Thyroid gland (tissue), 4 donors: ENCODE measurements around the gene SP110. TPM values are rescaled to one million over a fixed set of nuclear protein-coding genes. Genes with fewer than 3 reads are reported as not detected.
"Not testable (repeated sequence)": the region's sequence is repeated elsewhere in the genome, so short reads cannot be mapped to it uniquely, and the experiment has no call there.

Source experiments
- DNase-seq, 2 donors: peaks; one replicate each; pipeline ENCODE4 v3.0.0-alpha.2; 2019
- H3K27ac ChIP-seq, 3 donors: fragments of 200-600 bp; sonication (generic); 1 replicate in 2 of 3; 2 replicates in 1 of 3; pipeline ENCODE4 v1.5.1; 2016 to 2019; ENCODE audit warnings: mild to moderate bottlenecking in 1 of 3, moderate library complexity in 1 of 3
- H3K27me3 ChIP-seq: fragments of 200-600 bp; sonication (generic); one replicate; pipeline ENCODE4 v1.5.1; 2019
- H3K36me3 ChIP-seq, 2 donors: fragments of 200-600 bp; sonication (generic); one replicate each; pipeline ENCODE4 v1.5.1; 2016 to 2019
- H3K4me1 ChIP-seq, 2 donors: fragments of 200-600 bp; sonication (generic); one replicate each; pipeline ENCODE4 v1.5.1; 2017 to 2019
- H3K4me3 ChIP-seq, 3 donors: fragments of 200-600 bp; sonication (generic); replicated peaks in 1 of 3; 1 replicate in 2 of 3; 2 replicates in 1 of 3; pipeline ENCODE4 v1.5.1; 2016; ENCODE audit warnings: mild to moderate bottlenecking in 1 of 3
- H3K9me3 ChIP-seq: fragments of 200-600 bp; sonication (generic); one replicate; pipeline ENCODE4 v1.5.1; 2017
- CTCF ChIP-seq, 6 experiments: fragments of 200-600 bp in 3 of 6; fragments of 450-650 bp in 3 of 6; sonication (generic) in 3 of 6; IDR thresholded peaks; one replicate each; pipeline ENCODE4 v1.5.1; 2016 to 2019; ENCODE audit warnings: antibody characterized with exemption in 6 of 6, mild to moderate bottlenecking in 2 of 6, inconsistent platforms in 1 of 6, moderate library complexity in 1 of 6
- POLR2A ChIP-seq, 2 donors: fragments of 450-650 bp; IDR thresholded peaks; one replicate each; pipeline ENCODE4 v1.6.1; 2017; ENCODE audit warnings: antibody characterized with exemption in 2 of 2, mild to moderate bottlenecking in 2 of 2, moderate library complexity in 1 of 2
- WGBS, 2 donors: methylation state at CpG; one replicate each; pipeline ENCODE4 v1.1.5; 2017; 5-methylcytosine and 5-hydroxymethylcytosine counted together
- intact Hi-C: fragments of 100-400 bp; cut with DNase I; formaldehyde crosslinking; loops from one replicate; pipeline ENCODE4 v1.15.1; 2023
- total RNA-seq, 4 donors: library from RNA; depleted of rRNA; stranded (reverse); fragments of >200 nt; gene quantifications; one replicate each; pipeline ENCODE4 v1.2.3, GENCODE V29; 2016

Gene SP110
- total RNA-seq, 4 donors from 2014 or later, result 17.7 to 66.2 (median 23.5) TPM

GRCh38 chr2:230266638-230267037, 46.9 kb upstream of the SP110 start:
- TF ChIP-seq POLR2A (IDR thresholded peaks at IDR 0.05), result no peak
- H3K27ac ChIP-seq, result no peak overlapping the region

GRCh38 chr2:230264945-230265344, 45.2 kb upstream of the SP110 start:
- H3K27ac ChIP-seq, intact Hi-C loops, H3K27me3 ChIP-seq, H3K36me3 ChIP-seq, DNase-seq, H3K9me3 ChIP-seq, H3K4me1 ChIP-seq, H3K4me3 ChIP-seq: not testable (repeated sequence)
- 56 to 64% methylated on average over 4 of the region's 4 CpGs for WGBS, 2 donors

More at GRCh38 chr2:230266638-230267037, 46.9 kb upstream of the SP110 start:
- intact Hi-C loops, result no loop called here
- Histone ChIP-seq H3K27me3 (no peaks in the 10 kb centered on the region), H3K4me1 (no peaks in the 10 kb centered on the region), H3K9me3 (no peaks in the 10 kb centered on the region), H3K36me3 (no peaks in the 10 kb centered on the region), H3K4me3 (no peak overlapping the region)
- WGBS, 2 donors, result 42 to 64% methylated on average over 4 of the region's 4 CpGs
- DNase-seq, result peak in 1 of 2 donors; percentile 7

GRCh38 chr2:230262246-230262645, 42.5 kb upstream of the SP110 start:
- Histone ChIP-seq H3K9me3 (no peaks in the 10 kb centered on the region), H3K27ac (no peak overlapping the region), H3K4me1 (no peaks in the 10 kb centered on the region), H3K27me3 (no peaks in the 10 kb centered on the region), H3K36me3 (no peaks in the 10 kb centered on the region), H3K4me3 (no peak overlapping the region)
- intact Hi-C loops, result no loop called here
- TF ChIP-seq CTCF (IDR thresholded peaks at IDR 0.05) (no peak), POLR2A (IDR thresholded peaks at IDR 0.05) (no peak)
- DNase-seq, result no peak
- 86 to 90% methylated on average over 5 of the region's 5 CpGs for WGBS, 2 donors

GRCh38 chr2:230258483-230258882, 38.7 kb upstream of the SP110 start:
- intact Hi-C loops, result no loop called here
- Histone ChIP-seq H3K27ac (no peak overlapping the region), H3K4me3 (no peak overlapping the region), H3K9me3 (no peaks in the 10 kb centered on the region), H3K36me3 (no peaks in the 10 kb centered on the region), H3K4me1 (no peaks in the 10 kb centered on the region), H3K27me3 (no peaks in the 10 kb centered on the region)
- TF ChIP-seq POLR2A (IDR thresholded peaks at IDR 0.05) (no peak), CTCF (IDR thresholded peaks at IDR 0.05) (no peak)
- DNase-seq, result no peak
- 72 to 82% methylated on average over 4 of the region's 4 CpGs for WGBS, 2 donors

GRCh38 chr2:230256733-230257332, 37.0 kb upstream of the SP110 start:
- TF ChIP-seq POLR2A (IDR thresholded peaks at IDR 0.05) (no peak), CTCF (IDR thresholded peaks at IDR 0.05) (no peak)
- intact Hi-C loops, result no loop called here
- H3K27ac ChIP-seq, result no peak overlapping the region
- H3K36me3 ChIP-seq, result no peaks in the 10 kb centered on the region
- no peak overlapping the region for H3K4me3 ChIP-seq
- no peaks in the 10 kb centered on the region for H3K27me3 ChIP-seq
- H3K4me1 ChIP-seq, result no peaks in the 10 kb centered on the region
- no peak for DNase-seq
- 88 to 94% methylated on average over 3 of the region's 3 CpGs for WGBS, 2 donors
- H3K9me3 ChIP-seq, result no peaks in the 10 kb centered on the region

GRCh38 chr2:230254152-230254881, 34.5 kb upstream of the SP110 start:
- TF ChIP-seq CTCF (IDR thresholded peaks at IDR 0.05), result no peak
- TF ChIP-seq POLR2A (IDR thresholded peaks at IDR 0.05), result no peak
- Histone ChIP-seq H3K4me3 (no peak overlapping the region), H3K4me1 (no peaks in the 10 kb centered on the region), H3K36me3 (no peaks in the 10 kb centered on the region), H3K27ac (no peak overlapping the region), H3K27me3 (no peaks in the 10 kb centered on the region), H3K9me3 (no peaks in the 10 kb centered on the region)
- intact Hi-C loops, result no loop called here
- DNase-seq, result no peak
- WGBS, 2 donors, result 78 to 83% methylated on average over 4 of the region's 4 CpGs
